HCT116 (cell line): ENCODE results near the gene LINGO4. TPM values are rescaled to one million over a fixed set of nuclear protein-coding genes. Genes with fewer than 3 reads are reported as not detected.

Source experiments
- ATAC-seq: fragments of 200-7000 bp; cut with Tn5 transposase; 2 replicates; pipeline ENCODE4 v1.9.1; 2020; ENCODE audit warnings: mild to moderate bottlenecking, moderate library complexity
- BruUV-seq: library from RNA; stranded (reverse); fragments of 400-500 nt; replicated peaks from 2 replicates; lab custom pipeline; 2021; lab: Mats Ljungman, UMichigan
- CTCF ChIA-PET: fragments of 300-600 bp; sonication (Branson Sonifier 250); formaldehyde crosslinking; loops from one replicate; lab custom pipeline; 2021; ENCODE audit warnings: antibody characterized with exemption; lab: Charles Lee
- POLR2A ChIA-PET: fragments of 300-600, 350-600 bp; sonication (Branson Sonifier 250); formaldehyde crosslinking; loops from one replicate; lab custom pipeline; 2021; ENCODE audit warnings: antibody characterized with exemption; lab: Charles Lee
- RAD21 ChIA-PET, 2 experiments: fragments of 300-600 bp; sonication (Branson Sonifier 250); formaldehyde crosslinking; loops; one replicate each; lab custom pipeline; 2023; ENCODE audit warnings: low total read pairs in 2 of 2; ENCODE audit not compliant: uncharacterized antibody in 2 of 2, unreplicated experiment in 2 of 2, low non-redundant PET in 1 of 2; lab: Charles Lee
- DNase-seq: peaks from one replicate; pipeline ENCODE4 v3.0.0-alpha.2; 2010; ENCODE audit warnings: low read depth, low spot score
- H2AFZ ChIP-seq: fragments of 200-600 bp; shearing (Covaris generic), sonication (generic); 2 replicates; pipeline ENCODE4 v1.6.1; 2017; ENCODE audit warnings: low read depth, mixed run types, mixed read lengths, antibody characterized with exemption, low read length; ENCODE audit not compliant: poor library complexity, severe bottlenecking
- H3K27ac ChIP-seq: 2 replicates; pipeline ENCODE4 v1.5.1; 2012; ENCODE audit warnings: low read depth, low read length
- H3K27me3 ChIP-seq: fragments of 200-600 bp; sonication (generic); 2 replicates; pipeline ENCODE4 v1.6.1; 2016; ENCODE audit warnings: mixed run types, low read length, mixed read lengths; ENCODE audit not compliant: insufficient read depth
- H3K36me3 ChIP-seq, 2 experiments: fragments of 200-500 bp in 1 of 2; fragments of 200-600 bp in 1 of 2; sonication (Bioruptor generic) in 1 of 2; sonication (generic) in 1 of 2; 2 replicates each; pipeline versions ENCODE4 v1.5.1 to v1.6.1; 2014 to 2016; ENCODE audit warnings: low read length in 2 of 2, inconsistent platforms in 1 of 2, mixed read lengths in 1 of 2, mixed run types in 1 of 2; ENCODE audit not compliant: insufficient read depth in 2 of 2, control insufficient read depth in 1 of 2
- H3K4me1 ChIP-seq, 2 experiments: fragments of 200-600 bp in 1 of 2; sonication (generic) in 1 of 2; 2 replicates each; pipeline versions ENCODE4 v1.5.1 to v1.6.1; 2012 to 2017; ENCODE audit warnings: low read length in 2 of 2, inconsistent platforms in 1 of 2, mild to moderate bottlenecking in 1 of 2, mixed read lengths in 1 of 2, mixed run types in 1 of 2, moderate library complexity in 1 of 2; ENCODE audit not compliant: insufficient read depth in 2 of 2, control insufficient read depth in 1 of 2
- H3K4me2 ChIP-seq: fragments of 200-600 bp; sonication (generic); 2 replicates; pipeline ENCODE4 v1.6.1; 2017; ENCODE audit warnings: mixed run types, low read length, mixed read lengths
- H3K4me3 ChIP-seq, 2 experiments: fragments of 200-600 bp in 1 of 2; sonication (generic) in 1 of 2; replicated peaks in 1 of 2; 2 replicates each; pipeline ENCODE4 v1.5.1; 2011 to 2016; ENCODE audit warnings: low read length in 2 of 2, control low read depth in 1 of 2, low read depth in 1 of 2, mild to moderate bottlenecking in 1 of 2, mixed read lengths in 1 of 2, mixed run types in 1 of 2
- H3K79me2 ChIP-seq: fragments of 200-600 bp; sonication (generic); 2 replicates; pipeline ENCODE4 v1.6.1; 2017; ENCODE audit warnings: mild to moderate bottlenecking, mixed run types, low read length, moderate library complexity, mixed read lengths; ENCODE audit not compliant: insufficient read depth
- H3K9ac ChIP-seq: fragments of 200-600 bp; sonication (generic); 2 replicates; pipeline ENCODE4 v1.6.1; 2016; ENCODE audit warnings: low read length, mixed read lengths
- H3K9me2 ChIP-seq: fragments of 200-600 bp; sonication (generic), shearing (Covaris generic); 2 replicates; pipeline ENCODE4 v1.6.1; 2017; ENCODE audit warnings: mixed run types, mild to moderate bottlenecking, moderate library complexity; ENCODE audit not compliant: insufficient read depth
- H3K9me3 ChIP-seq, 2 experiments: fragments of 200-500 bp in 1 of 2; fragments of 200-600 bp in 1 of 2; sonication (Bioruptor generic) in 1 of 2; sonication (generic) in 1 of 2; 2 replicates each; pipeline ENCODE4 v1.6.1; 2014 to 2017; ENCODE audit warnings: low read length in 2 of 2, mixed read lengths in 2 of 2, inconsistent platforms in 1 of 2, low read depth in 1 of 2, mild to moderate bottlenecking in 1 of 2, mixed run types in 1 of 2, moderate library complexity in 1 of 2; ENCODE audit not compliant: control insufficient read depth in 1 of 2, insufficient read depth in 1 of 2
- H4K20me1 ChIP-seq: fragments of 200-600 bp; sonication (generic), shearing (Covaris generic); 2 replicates; pipeline ENCODE4 v1.6.1; 2017; ENCODE audit warnings: mixed run types, mild to moderate bottlenecking, moderate library complexity; ENCODE audit not compliant: insufficient read depth
- CBX3 ChIP-seq: IDR thresholded peaks from 2 replicates; pipeline ENCODE4 v1.6.1; 2012; ENCODE audit warnings: low read depth
- FOSL1 ChIP-seq: IDR thresholded peaks from 2 replicates; pipeline ENCODE4 v1.6.1; 2012; ENCODE audit warnings: low read depth
- POLR2A ChIP-seq: IDR thresholded peaks from 2 replicates; pipeline ENCODE4 v1.7.0; 2011; ENCODE audit warnings: borderline replicate concordance; ENCODE audit not compliant: insufficient read depth, insufficient read length; ENCODE audit errors: extremely low read depth
- SRF ChIP-seq: IDR thresholded peaks from 2 replicates; pipeline ENCODE4 v1.6.1; 2012; ENCODE audit warnings: low read depth
- TCF7L2 ChIP-seq: IDR thresholded peaks from 2 replicates; pipeline ENCODE4 v1.7.0; 2011; ENCODE audit warnings: borderline replicate concordance, inconsistent platforms; ENCODE audit not compliant: insufficient read depth, insufficient read length; ENCODE audit errors: extremely low read depth
- ZNF274 ChIP-seq: fragments of 200-500 bp; sonication (Bioruptor generic); IDR thresholded peaks from 2 replicates; pipeline ENCODE4 v1.6.1; 2014; ENCODE audit warnings: mild to moderate bottlenecking, low read depth, low read length, inconsistent platforms
- intact Hi-C: fragments of 100-400 bp; cut with micrococcal nuclease; formaldehyde crosslinking; loops from 2 replicates; pipeline ENCODE4 v1.10.0; 2022
- total RNA-seq: library from RNA; stranded (reverse); gene quantifications from one replicate; pipeline ENCODE4 v1.2.1, GENCODE V29; 2021; ENCODE audit not compliant: unreplicated experiment
- TF ChIP-seq, protein P1 (sequence below), 3 experiments: fragments of 200-600 bp in 1 of 3; sonication (generic) in 1 of 3; IDR thresholded peaks in 2 of 3; conservative IDR thresholded peaks in 1 of 3; 2 replicates each; pipeline ENCODE4 v1.5.1; 2012 to 2017; ENCODE audit warnings: low read depth in 2 of 3, low read length in 2 of 3, antibody characterized with exemption in 1 of 3, borderline replicate concordance in 1 of 3, control low read depth in 1 of 3, mild to moderate bottlenecking in 1 of 3, mixed read lengths in 1 of 3, mixed run types in 1 of 3, moderate library complexity in 1 of 3; ENCODE audit not compliant: insufficient read depth in 1 of 3
- TF ChIP-seq, protein P2 (sequence below): IDR thresholded peaks from 2 replicates; pipeline ENCODE4 v1.6.1; 2012

LINGO4 gene
- total RNA-seq, 1 experiment from 2014 or later = not detected

GRCh38 chr1:151837197-151837596 is 32.0 kb upstream of the LINGO4 start:
- H2AFZ ChIP-seq = no peak overlapping the region
- H3K4me1 ChIP-seq = peaks cover 0 to 52% of the 10 kb centered on the region in 2 experiments; a peak in 3 of 4 replicates
- ATAC-seq (no peak), DNase-seq (no peak)
- H3K79me2 ChIP-seq = no peaks in the 10 kb centered on the region
- CTCF ChIA-PET = interaction anchor here (0.6 to 2.0 kb wide), 18 partner anchors 9 to 737 kb away, joined by 3 to 12 read pairs (median 5); partner anchors contain the start of gene TUFT1
- H3K4me2 ChIP-seq = peak overlapping the region; percentile 56
- TF ChIP-seq FOSL1 = no peak
- TF ChIP-seq, protein P1, sequence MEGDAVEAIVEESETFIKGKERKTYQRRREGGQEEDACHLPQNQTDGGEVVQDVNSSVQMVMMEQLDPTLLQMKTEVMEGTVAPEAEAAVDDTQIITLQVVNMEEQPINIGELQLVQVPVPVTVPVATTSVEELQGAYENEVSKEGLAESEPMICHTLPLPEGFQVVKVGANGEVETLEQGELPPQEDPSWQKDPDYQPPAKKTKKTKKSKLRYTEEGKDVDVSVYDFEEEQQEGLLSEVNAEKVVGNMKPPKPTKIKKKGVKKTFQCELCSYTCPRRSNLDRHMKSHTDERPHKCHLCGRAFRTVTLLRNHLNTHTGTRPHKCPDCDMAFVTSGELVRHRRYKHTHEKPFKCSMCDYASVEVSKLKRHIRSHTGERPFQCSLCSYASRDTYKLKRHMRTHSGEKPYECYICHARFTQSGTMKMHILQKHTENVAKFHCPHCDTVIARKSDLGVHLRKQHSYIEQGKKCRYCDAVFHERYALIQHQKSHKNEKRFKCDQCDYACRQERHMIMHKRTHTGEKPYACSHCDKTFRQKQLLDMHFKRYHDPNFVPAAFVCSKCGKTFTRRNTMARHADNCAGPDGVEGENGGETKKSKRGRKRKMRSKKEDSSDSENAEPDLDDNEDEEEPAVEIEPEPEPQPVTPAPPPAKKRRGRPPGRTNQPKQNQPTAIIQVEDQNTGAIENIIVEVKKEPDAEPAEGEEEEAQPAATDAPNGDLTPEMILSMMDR (IDR thresholded peaks at IDR 0.05 in 2 of 3, conservative IDR thresholded peaks at IDR 0.05 in 1 of 3; ENCODE audit: borderline replicate concordance in 1 of 3, insufficient read depth in 1 of 3, low read depth in 2 of 3, low read length in 2 of 3) = no peak
- no peak for TF ChIP-seq SRF
- no peak for TF ChIP-seq POLR2A
- TF ChIP-seq CBX3 = no peak
- no peak for TF ChIP-seq TCF7L2
- TF ChIP-seq ZNF274 = no peak
- TF ChIP-seq, protein P2, sequence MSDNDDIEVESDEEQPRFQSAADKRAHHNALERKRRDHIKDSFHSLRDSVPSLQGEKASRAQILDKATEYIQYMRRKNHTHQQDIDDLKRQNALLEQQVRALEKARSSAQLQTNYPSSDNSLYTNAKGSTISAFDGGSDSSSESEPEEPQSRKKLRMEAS = no peak
- POLR2A ChIA-PET = no interaction called here
- no peak overlapping the region for H3K4me3 ChIP-seq
- no peak overlapping the region for H3K27ac ChIP-seq
- H3K27me3 ChIP-seq = no peaks in the 10 kb centered on the region
- intact Hi-C loops = loop anchor here (5.0 kb wide), 3 partner anchors 395 to 640 kb away; partner anchors contain the start of gene PIP5K1A
- peaks cover 0 to 3% of the 10 kb centered on the region in 2 experiments; a peak in 1 of 4 replicates for H3K9me3 ChIP-seq
- no TSS peak for BruUV-seq
- H4K20me1 ChIP-seq = no peaks in the 10 kb centered on the region
- no peak overlapping the region for H3K9ac ChIP-seq
- RAD21 ChIA-PET = interaction anchor here (0.9 to 1.2 kb wide), 4 partner anchors 103 to 738 kb away, joined by 4 to 5 read pairs (median 4); partner anchors contain the start of gene CGN (in 1 of the 2)
- H3K9me2 ChIP-seq = no peaks in the 10 kb centered on the region
- no peaks in the 10 kb centered on the region for H3K36me3 ChIP-seq
